Dedifferentiated amniotic fluid mesenchymal stem cell (primary cell): ENCODE measurements around the gene ATP5MK.
"Not testable (repeated sequence)": the region's sequence is repeated elsewhere in the genome, so short reads cannot be mapped to it uniquely, and the experiment has no call there.

Source experiments
- DNase-seq: peaks from one replicate; pipeline ENCODE4 v3.0.0-alpha.2; 2016; ENCODE audit errors: extremely low spot score

ATP5MK gene

GRCh38 chr10:103396067-103396788, at the start of gene ATP5MK, which contains the start of gene PDCD11:
ATP5MK (minus strand) TSS chr10:103396475; CDS start chr10:103392457, 4,018 bp downstream.
PDCD11 (plus strand) TSS chr10:103396626; CDS start chr10:103398427, 1,801 bp downstream.
- DNase-seq = peak; percentile 99

GRCh38 chr10:103445366-103445765, 49.1 kb upstream of the ATP5MK start:
- DNase-seq = no peak

- no peak for DNase-seq
These were observed 48.2 kb upstream of the ATP5MK start for GRCh38 chr10:103444478-103444877.

GRCh38 chr10:103443475-103444185, 47.4 kb upstream of the ATP5MK start:
- DNase-seq = no peak

GRCh38 chr10:103442031-103442461, 45.8 kb upstream of the ATP5MK start:
- no peak for DNase-seq

GRCh38 chr10:103441611-103442010, 45.3 kb upstream of the ATP5MK start:
- no peak for DNase-seq

- DNase-seq = no peak
These were observed 44.9 kb upstream of the ATP5MK start for GRCh38 chr10:103441206-103441605.

GRCh38 chr10:103440416-103440815, 44.1 kb upstream of the ATP5MK start:
- no peak for DNase-seq

- DNase-seq = no peak
These were observed 43.5 kb upstream of the ATP5MK start for GRCh38 chr10:103439776-103440175.

GRCh38 chr10:103433858-103434257, 37.6 kb upstream of the ATP5MK start:
- DNase-seq = no peak

GRCh38 chr10:103431902-103432301, 35.6 kb upstream of the ATP5MK start:
- DNase-seq = no peak

- no peak for DNase-seq
These were observed 33.4 kb upstream of the ATP5MK start for GRCh38 chr10:103429647-103430046.

GRCh38 chr10:103428989-103429643, 32.8 kb upstream of the ATP5MK start:
- no peak for DNase-seq

GRCh38 chr10:103427866-103428265, 31.6 kb upstream of the ATP5MK start:
- DNase-seq = no peak

GRCh38 chr10:103423748-103424147, 27.5 kb upstream of the ATP5MK start:
- no peak for DNase-seq

GRCh38 chr10:103419101-103419500, 22.8 kb upstream of the ATP5MK start:
- no peak for DNase-seq

- DNase-seq = no peak
These were observed 21.3 kb upstream of the ATP5MK start for GRCh38 chr10:103417601-103418000.

- DNase-seq = not testable (repeated sequence)
These were observed 20.8 kb upstream of the ATP5MK start for GRCh38 chr10:103417148-103417469.

- DNase-seq = peak; percentile 53
These were observed 20.3 kb upstream of the ATP5MK start for GRCh38 chr10:103416436-103417147.

GRCh38 chr10:103415581-103415980, 19.3 kb upstream of the ATP5MK start:
- DNase-seq = no peak

GRCh38 chr10:103413564-103413963, 17.3 kb upstream of the ATP5MK start:
- DNase-seq = no peak

- DNase-seq = no peak
These were observed 1.0 kb upstream of the ATP5MK start for GRCh38 chr10:103397191-103397825.
